GM12874 (cell line): Measurements from ENCODE around the gene CEP290.

Experiments
- TF ChIP-seq, protein P1 (sequence below): IDR thresholded peaks from 2 replicates; pipeline ENCODE4 v1.5.1; 2011; ENCODE audit warnings: low read depth, mild to moderate bottlenecking, control low read depth, low read length, moderate library complexity; ENCODE audit not compliant: insufficient read depth

CEP290 gene

DNA sequence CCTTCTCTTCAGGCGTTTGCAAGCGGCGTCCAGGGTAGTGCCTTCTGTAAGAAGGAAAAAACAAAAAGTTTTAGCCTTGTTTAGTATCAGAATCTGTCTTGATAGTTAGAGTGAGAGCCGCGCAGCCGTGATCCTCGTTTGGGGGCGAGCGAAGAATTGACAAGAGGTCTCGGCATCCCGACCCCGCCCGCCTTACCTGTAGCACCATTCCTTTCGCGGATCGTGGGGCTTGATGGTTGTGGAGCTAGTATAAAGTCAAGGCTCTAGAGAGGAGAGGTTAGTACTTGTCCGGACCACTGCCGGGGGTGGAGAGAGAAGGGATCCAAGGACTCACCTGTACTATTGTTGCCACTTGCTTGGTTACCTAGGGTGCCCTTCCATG is 713 bp upstream of the CEP290 start:
- TF ChIP-seq, protein P1, sequence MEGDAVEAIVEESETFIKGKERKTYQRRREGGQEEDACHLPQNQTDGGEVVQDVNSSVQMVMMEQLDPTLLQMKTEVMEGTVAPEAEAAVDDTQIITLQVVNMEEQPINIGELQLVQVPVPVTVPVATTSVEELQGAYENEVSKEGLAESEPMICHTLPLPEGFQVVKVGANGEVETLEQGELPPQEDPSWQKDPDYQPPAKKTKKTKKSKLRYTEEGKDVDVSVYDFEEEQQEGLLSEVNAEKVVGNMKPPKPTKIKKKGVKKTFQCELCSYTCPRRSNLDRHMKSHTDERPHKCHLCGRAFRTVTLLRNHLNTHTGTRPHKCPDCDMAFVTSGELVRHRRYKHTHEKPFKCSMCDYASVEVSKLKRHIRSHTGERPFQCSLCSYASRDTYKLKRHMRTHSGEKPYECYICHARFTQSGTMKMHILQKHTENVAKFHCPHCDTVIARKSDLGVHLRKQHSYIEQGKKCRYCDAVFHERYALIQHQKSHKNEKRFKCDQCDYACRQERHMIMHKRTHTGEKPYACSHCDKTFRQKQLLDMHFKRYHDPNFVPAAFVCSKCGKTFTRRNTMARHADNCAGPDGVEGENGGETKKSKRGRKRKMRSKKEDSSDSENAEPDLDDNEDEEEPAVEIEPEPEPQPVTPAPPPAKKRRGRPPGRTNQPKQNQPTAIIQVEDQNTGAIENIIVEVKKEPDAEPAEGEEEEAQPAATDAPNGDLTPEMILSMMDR = no peak

DNA sequence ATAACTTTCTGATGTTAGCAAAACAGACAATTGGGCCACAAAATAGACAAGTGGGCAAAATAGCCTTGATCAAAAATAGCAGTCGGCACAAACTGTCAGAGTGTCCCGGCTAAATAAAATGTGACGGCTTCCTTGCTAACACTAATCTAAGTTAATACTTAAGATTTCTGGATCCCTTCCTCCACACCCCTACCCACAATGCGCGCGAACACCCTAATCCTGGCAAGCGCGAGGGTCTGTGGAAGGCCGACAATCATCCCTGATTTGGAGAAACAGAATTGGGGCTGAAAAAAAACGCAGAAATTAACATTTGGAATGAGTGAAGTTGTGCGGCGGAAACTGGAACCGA is 489 bp downstream of the CEP290 start:
- TF ChIP-seq, protein P1 = no peak

DNA sequence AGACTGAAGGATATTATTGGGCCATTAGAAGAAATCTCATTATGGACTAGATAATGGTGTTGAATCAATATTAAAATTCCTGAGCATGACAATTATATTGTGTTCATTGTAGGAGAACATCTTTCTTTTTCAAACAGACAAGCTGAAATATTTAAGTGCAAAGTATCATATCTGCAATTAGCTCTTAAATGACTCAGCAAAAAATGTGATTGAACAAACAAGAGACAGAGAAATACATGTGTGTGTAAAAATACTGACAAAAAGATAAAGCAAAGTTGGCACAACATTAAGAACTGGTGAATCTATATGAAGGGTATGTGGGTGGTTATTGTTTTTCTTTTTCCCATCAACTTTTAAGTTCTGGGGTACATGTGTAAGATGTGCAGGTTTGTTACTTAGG is 9.5 kb downstream of the CEP290 start:
- TF ChIP-seq, protein P1 = no peak

DNA sequence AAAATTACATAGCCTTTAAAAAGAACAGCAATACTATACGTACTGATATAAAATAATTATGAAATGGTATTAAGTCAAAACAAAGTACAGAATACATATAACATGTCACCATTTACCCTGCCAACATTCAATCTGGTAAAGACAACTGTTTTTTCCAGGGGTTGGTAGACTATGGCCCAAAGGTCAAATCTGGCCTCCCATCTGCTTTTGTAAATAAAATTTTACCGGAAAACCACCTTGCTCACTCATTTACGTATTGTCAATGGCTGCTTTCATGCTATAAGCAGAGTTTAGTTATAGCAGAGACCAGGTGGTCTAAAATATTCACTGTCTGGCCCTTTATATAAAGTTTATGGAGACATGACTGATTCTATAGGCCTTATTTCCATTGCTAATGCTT is 14.0 kb downstream of the CEP290 start:
- TF ChIP-seq, protein P1 = no peak

- TF ChIP-seq, protein P1 = no peak
Measured at GRCh38 chr12:88127099-88127498, 14.8 kb downstream of the CEP290 start.

- TF ChIP-seq, protein P1 = no peak
Measured at GRCh38 chr12:88122666-88123065, 19.2 kb downstream of the CEP290 start.

GRCh38 chr12:88113871-88114270 is 28.0 kb downstream of the CEP290 start:
- TF ChIP-seq, protein P1 = no peak
